HG02642 (cell line): Measurements from ENCODE around the gene ZNF609.
"Not testable (repeated sequence)": the region's sequence is repeated elsewhere in the genome, so short reads cannot be mapped to it uniquely, and the experiment has no call there.

ENCODE experiments used
- ATAC-seq: cut with Tn5 transposase; IDR thresholded peaks from one replicate; pipeline ENCODE4 v1.9.1; 2021; ENCODE audit warnings: mild to moderate bottlenecking; ENCODE audit not compliant: unreplicated experiment, poor library complexity

Gene ZNF609

GRCh38 chr15:64456634-64457108, 3.7 kb upstream of the ZNF609 start:
- no peak for ATAC-seq

- no peak for ATAC-seq
Measured at GRCh38 chr15:64459066-64459781, 1.2 kb upstream of the ZNF609 start.

- ATAC-seq, result peak; percentile 27
Measured at GRCh38 chr15:64460724-64461720, 644 bp downstream of the ZNF609 start.

- no peak for ATAC-seq
Measured at GRCh38 chr15:64461721-64462162, 1.4 kb downstream of the ZNF609 start.

GRCh38 chr15:64462492-64462891, 2.1 kb downstream of the ZNF609 start:
- ATAC-seq, result no peak

- ATAC-seq, result no peak
Measured at GRCh38 chr15:64464276-64465005, 4.1 kb downstream of the ZNF609 start.

GRCh38 chr15:64466408-64467141, 6.2 kb downstream of the ZNF609 start:
- ATAC-seq, result no peak

- no peak for ATAC-seq
Measured at GRCh38 chr15:64472161-64472560, 11.8 kb downstream of the ZNF609 start.

- no peak for ATAC-seq
Measured at GRCh38 chr15:64474846-64475245, 14.5 kb downstream of the ZNF609 start.

GRCh38 chr15:64476550-64476949, 16.2 kb downstream of the ZNF609 start:
- ATAC-seq, result no peak

GRCh38 chr15:64478863-64479262, 18.5 kb downstream of the ZNF609 start:
- ATAC-seq, result no peak

GRCh38 chr15:64480891-64481290, 20.5 kb downstream of the ZNF609 start:
- no peak for ATAC-seq

GRCh38 chr15:64483749-64484148, 23.4 kb downstream of the ZNF609 start:
- no peak for ATAC-seq

- no peak for ATAC-seq
Measured at GRCh38 chr15:64485796-64486195, 25.4 kb downstream of the ZNF609 start.

- no peak for ATAC-seq
Measured at GRCh38 chr15:64490598-64491259, 30.4 kb downstream of the ZNF609 start.

- no peak for ATAC-seq
Measured at GRCh38 chr15:64493641-64494040, 33.3 kb downstream of the ZNF609 start.

- ATAC-seq, result not testable (repeated sequence)
Measured at GRCh38 chr15:64495968-64496367, 35.6 kb downstream of the ZNF609 start.

- ATAC-seq, result no peak
Measured at GRCh38 chr15:64500695-64501395, 40.5 kb downstream of the ZNF609 start.

- ATAC-seq, result no peak
Measured at GRCh38 chr15:64501396-64501715, 41.0 kb downstream of the ZNF609 start.
